ENCODE data around the gene RYR3. TPM values are rescaled to one million over a fixed set of nuclear protein-coding genes. Genes with fewer than 3 reads are reported as not detected.

The RYR3 gene
- total RNA-seq, 2 donors from 2014 or later: 9.9 to 40.1 TPM

DNA sequence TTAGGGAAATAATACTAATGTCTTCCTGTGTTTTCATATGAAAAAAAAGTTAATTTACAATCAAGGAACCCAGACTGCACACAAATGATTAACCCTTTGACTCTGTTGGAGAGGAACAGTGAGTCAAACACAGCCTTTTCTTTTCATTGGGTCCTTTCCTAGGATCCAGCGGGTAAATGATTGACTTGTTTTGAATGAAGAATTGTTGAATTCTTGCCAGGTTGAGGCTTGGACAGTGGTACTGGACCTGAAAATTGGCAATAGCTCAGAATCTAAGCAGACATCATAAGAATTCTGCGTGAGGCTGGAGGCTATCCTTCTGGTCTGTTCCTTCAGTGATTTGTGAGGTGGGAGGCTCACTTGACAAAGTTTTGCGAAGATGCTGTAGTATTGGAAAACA is 143.0 kb downstream of the RYR3 start:
- no peak overlapping the region for H3K4me3 ChIP-seq
- TF ChIP-seq, protein P1, sequence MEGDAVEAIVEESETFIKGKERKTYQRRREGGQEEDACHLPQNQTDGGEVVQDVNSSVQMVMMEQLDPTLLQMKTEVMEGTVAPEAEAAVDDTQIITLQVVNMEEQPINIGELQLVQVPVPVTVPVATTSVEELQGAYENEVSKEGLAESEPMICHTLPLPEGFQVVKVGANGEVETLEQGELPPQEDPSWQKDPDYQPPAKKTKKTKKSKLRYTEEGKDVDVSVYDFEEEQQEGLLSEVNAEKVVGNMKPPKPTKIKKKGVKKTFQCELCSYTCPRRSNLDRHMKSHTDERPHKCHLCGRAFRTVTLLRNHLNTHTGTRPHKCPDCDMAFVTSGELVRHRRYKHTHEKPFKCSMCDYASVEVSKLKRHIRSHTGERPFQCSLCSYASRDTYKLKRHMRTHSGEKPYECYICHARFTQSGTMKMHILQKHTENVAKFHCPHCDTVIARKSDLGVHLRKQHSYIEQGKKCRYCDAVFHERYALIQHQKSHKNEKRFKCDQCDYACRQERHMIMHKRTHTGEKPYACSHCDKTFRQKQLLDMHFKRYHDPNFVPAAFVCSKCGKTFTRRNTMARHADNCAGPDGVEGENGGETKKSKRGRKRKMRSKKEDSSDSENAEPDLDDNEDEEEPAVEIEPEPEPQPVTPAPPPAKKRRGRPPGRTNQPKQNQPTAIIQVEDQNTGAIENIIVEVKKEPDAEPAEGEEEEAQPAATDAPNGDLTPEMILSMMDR (IDR thresholded peaks at IDR 0.05): no peak
- DNase-seq (ENCODE audit: low spot score) (no peak), ATAC-seq (ENCODE audit: insufficient number of reproducible peaks, low FRiP score, low read depth) (no peak)
- H3K36me3 ChIP-seq: no peaks in the 10 kb centered on the region
- no peaks in the 10 kb centered on the region for H3K9me3 ChIP-seq
- H3K27me3 ChIP-seq (replicated peaks; ENCODE audit: insufficient read depth): no peaks in the 10 kb centered on the region
- no peak overlapping the region for H3K27ac ChIP-seq
- peaks cover 0 to 18% of the 10 kb centered on the region in 2 donors for H3K4me1 ChIP-seq (ENCODE audit: control insufficient read depth in 1 of 2, low read depth in 2 of 2)

DNA sequence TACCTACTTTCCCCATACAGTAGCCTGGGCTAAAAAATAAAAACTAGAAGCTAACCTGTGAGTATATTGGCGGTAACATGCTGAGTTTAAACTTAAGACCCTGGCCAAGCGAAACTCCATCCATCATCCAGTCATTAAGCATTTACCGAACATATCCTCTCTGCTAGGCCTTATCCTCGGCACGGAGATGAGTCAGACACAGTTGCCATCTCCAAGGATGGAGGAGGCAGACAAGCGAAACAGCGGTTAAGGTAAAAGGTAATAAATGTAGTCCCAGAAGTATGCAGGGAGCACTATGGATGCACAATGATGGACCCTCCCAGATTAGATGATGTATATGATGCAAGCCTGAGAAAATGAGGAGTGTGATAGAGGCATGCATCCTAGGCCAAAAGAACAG is 143.6 kb downstream of the RYR3 start:
- Histone ChIP-seq H3K9me3 (no peaks in the 10 kb centered on the region), H3K27me3 (replicated peaks; ENCODE audit: insufficient read depth) (no peaks in the 10 kb centered on the region), H3K36me3 (no peaks in the 10 kb centered on the region), H3K27ac (no peak overlapping the region), H3K4me3 (no peak overlapping the region), H3K4me1 (ENCODE audit: control insufficient read depth in 1 of 2, low read depth in 2 of 2) (peaks cover 0 to 18% of the 10 kb centered on the region in 2 donors)
- ATAC-seq (ENCODE audit: insufficient number of reproducible peaks, low FRiP score, low read depth) (no peak), DNase-seq (ENCODE audit: low spot score) (no peak)
- TF ChIP-seq, protein P1 (IDR thresholded peaks at IDR 0.05): no peak

DNA sequence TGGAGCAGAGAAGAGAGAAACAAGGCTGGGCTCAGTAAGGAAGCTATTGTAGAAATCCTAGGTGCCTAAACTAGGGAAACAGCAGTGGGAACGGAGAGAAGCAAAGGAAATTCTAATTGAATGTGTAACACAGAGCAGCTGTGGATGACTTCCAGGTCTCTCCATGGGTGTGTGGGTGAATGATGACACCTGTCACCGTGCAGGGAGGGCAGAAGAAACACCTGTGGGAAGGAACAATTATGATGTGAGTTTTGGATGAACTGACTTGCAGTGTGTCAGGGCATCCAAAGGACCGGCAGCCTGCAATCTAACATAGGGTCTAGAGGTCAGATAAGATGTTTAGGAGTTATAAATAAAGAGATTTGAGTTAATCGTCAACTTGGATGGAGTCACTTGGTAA is 144.2 kb downstream of the RYR3 start:
- Histone ChIP-seq H3K4me1 (ENCODE audit: control insufficient read depth in 1 of 2, low read depth in 2 of 2) (peaks cover 0 to 18% of the 10 kb centered on the region in 2 donors), H3K27me3 (replicated peaks; ENCODE audit: insufficient read depth) (no peaks in the 10 kb centered on the region), H3K36me3 (no peaks in the 10 kb centered on the region), H3K9me3 (no peaks in the 10 kb centered on the region), H3K4me3 (no peak overlapping the region), H3K27ac (no peak overlapping the region)
- DNase-seq (ENCODE audit: low spot score) (no peak), ATAC-seq (ENCODE audit: insufficient number of reproducible peaks, low FRiP score, low read depth) (no peak)
- TF ChIP-seq, protein P1 (IDR thresholded peaks at IDR 0.05): no peak

DNA sequence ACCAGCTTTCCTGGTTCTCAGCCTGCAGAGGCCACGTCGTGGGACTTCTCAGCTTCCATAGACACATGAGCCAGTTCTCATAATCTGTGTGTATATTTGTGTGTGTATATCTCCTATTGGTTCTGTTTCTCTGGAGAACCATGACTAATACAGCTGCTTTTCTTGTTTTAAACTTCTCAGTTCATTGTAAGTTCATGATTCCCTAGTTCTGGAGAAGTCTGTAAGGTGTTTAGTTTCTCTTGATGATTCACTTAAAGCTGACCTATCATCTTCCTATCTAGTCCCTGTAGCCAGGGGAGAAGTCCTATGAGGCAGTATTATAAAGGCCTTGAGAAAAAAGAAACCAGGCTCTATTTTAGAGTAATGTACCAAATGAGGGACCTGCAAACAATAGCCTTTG is 147.7 kb downstream of the RYR3 start:
- no peak for DNase-seq (ENCODE audit: low spot score)
- Histone ChIP-seq H3K9me3 (no peaks in the 10 kb centered on the region), H3K4me3 (no peak overlapping the region)

DNA sequence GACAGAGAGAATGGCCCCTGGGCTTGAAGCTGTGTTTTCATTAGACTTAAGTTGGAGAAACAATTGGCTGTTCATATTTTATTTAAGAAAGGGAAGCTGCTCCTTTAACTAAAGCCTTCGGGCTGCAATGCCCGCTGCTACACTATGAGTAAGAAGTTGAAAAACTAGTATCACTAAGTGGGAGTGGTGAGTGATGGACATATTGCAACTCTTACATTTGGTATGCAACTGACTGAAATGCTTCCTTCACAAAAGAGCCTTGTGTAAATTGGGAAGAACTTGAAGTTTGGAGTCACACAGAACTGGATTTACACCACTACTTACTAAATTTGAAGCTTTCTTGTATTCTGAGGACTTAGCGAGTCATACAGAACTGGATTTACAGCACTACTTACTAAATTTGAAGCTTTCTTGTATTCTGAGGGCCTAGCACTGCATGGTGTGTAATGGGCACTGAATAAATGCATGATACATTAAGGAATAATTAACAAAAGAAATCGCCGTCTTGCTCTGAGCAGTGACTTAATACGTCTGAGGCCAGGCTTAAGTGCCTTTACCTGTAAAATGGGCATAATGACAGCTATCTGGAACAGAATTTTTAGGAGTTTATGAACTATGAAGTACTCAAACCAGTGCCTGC is 149.5 kb downstream of the RYR3 start:
- no peaks in the 10 kb centered on the region for H3K27me3 ChIP-seq (replicated peaks; ENCODE audit: insufficient read depth)
- DNase-seq (ENCODE audit: low spot score) (no peak), ATAC-seq (ENCODE audit: insufficient number of reproducible peaks, low FRiP score, low read depth) (no peak)
- TF ChIP-seq, protein P1 (IDR thresholded peaks at IDR 0.05): no peak
- no peaks in the 10 kb centered on the region for H3K9me3 ChIP-seq
- no peak overlapping the region for H3K4me3 ChIP-seq
- no peaks in the 10 kb centered on the region for H3K36me3 ChIP-seq
- H3K27ac ChIP-seq: no peak overlapping the region
- H3K4me1 ChIP-seq (ENCODE audit: control insufficient read depth in 1 of 2, low read depth in 2 of 2): no peaks in the 10 kb centered on the region

More for the DNA sequence above, 147.7 kb downstream of the RYR3 start:
- TF ChIP-seq, protein P1 (IDR thresholded peaks at IDR 0.05): no peak
- Histone ChIP-seq H3K27me3 (replicated peaks; ENCODE audit: insufficient read depth) (no peaks in the 10 kb centered on the region), H3K36me3 (no peaks in the 10 kb centered on the region), H3K27ac (no peak overlapping the region), H3K4me1 (ENCODE audit: control insufficient read depth in 1 of 2, low read depth in 2 of 2) (peaks cover 0 to 2% of the 10 kb centered on the region in 2 donors)
- ATAC-seq (ENCODE audit: insufficient number of reproducible peaks, low FRiP score, low read depth): no peak

Data from thoracic aorta (tissue), 2 donors.